H7 (cell line): ENCODE measurements around the gene LHX1. TPM values are rescaled to one million over a fixed set of nuclear protein-coding genes. Genes with fewer than 3 reads are reported as not detected.

Experiments used
- total RNA-seq: library from RNA; depleted of rRNA; stranded (reverse); fragments of >200 nt; shearing (Covaris generic); gene quantifications from 2 replicates; pipeline ENCODE4 v1.2.3, GENCODE V29; 2014; rRNA removed

Gene LHX1
- total RNA-seq, 1 experiment from 2014 or later, result 23.1 TPM

Other genes starting within 250 kb of the LHX1 start
- 65.4 and 74.7 TPM in 2 replicates for gene AATF, start 11.5 kb downstream of the LHX1 start, total RNA-seq